Omental fat pad (tissue), 4 donors: ENCODE data around the gene PFDN2. TPM values are rescaled to one million over a fixed set of nuclear protein-coding genes. Genes with fewer than 3 reads are reported as not detected.

Source experiments
- ATAC-seq: fragments of 150-250 bp; one replicate; pipeline ENCODE4 v1.9.1; 2016; ENCODE audit warnings: mild to moderate bottlenecking, moderate library complexity; ENCODE audit not compliant: low FRiP score
- DNase-seq: peaks from one replicate; pipeline ENCODE4 v3.0.0-alpha.2; 2019; ENCODE audit warnings: low spot score
- small RNA-seq: library from RNA; depleted of rRNA; stranded (forward); fragments of <200 nt; gene quantifications from one replicate; pipeline ENCODE3, GENCODE V24; 2016
- total RNA-seq, 4 donors: library from RNA; depleted of rRNA; stranded (reverse); fragments of >200 nt; gene quantifications; one replicate each; pipeline ENCODE4 v1.1.0, GENCODE V29; 2016
- TF ChIP-seq, protein P1 (sequence below), 3 donors: fragments of 450-650 bp; IDR thresholded peaks; one replicate each; pipeline ENCODE4 v1.5.1; 2016 to 2017; ENCODE audit warnings: antibody characterized with exemption in 3 of 3, mild to moderate bottlenecking in 3 of 3, moderate library complexity in 2 of 3

PFDN2 gene
- total RNA-seq, 4 donors from 2014 or later = 30.6 to 90.1 (median 50.0) TPM

GRCh38 chr1:161059293-161059692, 58.5 kb downstream of the PFDN2 start:
- TF ChIP-seq, protein P1, sequence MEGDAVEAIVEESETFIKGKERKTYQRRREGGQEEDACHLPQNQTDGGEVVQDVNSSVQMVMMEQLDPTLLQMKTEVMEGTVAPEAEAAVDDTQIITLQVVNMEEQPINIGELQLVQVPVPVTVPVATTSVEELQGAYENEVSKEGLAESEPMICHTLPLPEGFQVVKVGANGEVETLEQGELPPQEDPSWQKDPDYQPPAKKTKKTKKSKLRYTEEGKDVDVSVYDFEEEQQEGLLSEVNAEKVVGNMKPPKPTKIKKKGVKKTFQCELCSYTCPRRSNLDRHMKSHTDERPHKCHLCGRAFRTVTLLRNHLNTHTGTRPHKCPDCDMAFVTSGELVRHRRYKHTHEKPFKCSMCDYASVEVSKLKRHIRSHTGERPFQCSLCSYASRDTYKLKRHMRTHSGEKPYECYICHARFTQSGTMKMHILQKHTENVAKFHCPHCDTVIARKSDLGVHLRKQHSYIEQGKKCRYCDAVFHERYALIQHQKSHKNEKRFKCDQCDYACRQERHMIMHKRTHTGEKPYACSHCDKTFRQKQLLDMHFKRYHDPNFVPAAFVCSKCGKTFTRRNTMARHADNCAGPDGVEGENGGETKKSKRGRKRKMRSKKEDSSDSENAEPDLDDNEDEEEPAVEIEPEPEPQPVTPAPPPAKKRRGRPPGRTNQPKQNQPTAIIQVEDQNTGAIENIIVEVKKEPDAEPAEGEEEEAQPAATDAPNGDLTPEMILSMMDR (IDR thresholded peaks at IDR 0.05) = no peak
- ATAC-seq (no peak), DNase-seq (no peak)

DNA sequence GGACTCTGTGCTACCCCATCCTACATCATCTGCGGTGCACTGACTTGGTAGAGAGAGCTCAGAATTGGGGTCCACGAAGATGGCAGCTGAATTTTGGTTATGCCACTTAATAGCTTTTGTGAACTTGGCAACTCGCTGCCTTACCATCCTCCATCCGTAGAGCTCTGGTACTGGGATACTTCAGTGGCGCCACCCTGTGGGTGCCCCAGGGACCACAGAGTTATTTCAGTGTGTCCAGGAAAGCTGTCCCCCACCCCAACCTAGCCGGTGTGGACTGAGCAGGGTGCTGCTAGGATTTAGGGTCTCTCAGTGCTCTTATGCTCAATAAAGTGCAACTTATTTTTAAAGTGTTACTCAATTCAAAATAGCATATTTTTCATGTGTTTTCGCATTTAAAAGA, 63.0 kb downstream of the PFDN2 start:
- TF ChIP-seq, protein P1 (IDR thresholded peaks at IDR 0.05) = no peak
- ATAC-seq (no peak), DNase-seq (no peak)

DNA sequence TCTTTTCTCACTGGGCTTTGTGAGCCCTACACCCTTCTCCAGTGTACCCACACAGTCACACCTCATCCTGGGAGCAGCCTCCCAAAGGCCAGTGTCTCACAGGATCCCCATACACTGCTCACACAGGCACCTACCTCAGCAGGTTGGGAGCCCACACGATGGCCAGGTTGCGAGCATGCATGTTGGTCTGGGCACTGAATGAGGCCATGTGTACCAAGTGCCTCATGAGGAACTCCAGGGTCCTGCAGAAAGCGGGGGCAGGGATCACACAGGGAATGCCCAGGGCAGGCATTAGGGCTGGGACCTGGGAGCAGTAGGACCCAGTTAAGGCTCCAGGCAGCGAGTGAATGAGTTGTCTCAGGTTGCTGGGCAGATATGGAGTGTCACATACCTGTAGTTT, 63.6 kb downstream of the PFDN2 start:
- DNase-seq (no peak), ATAC-seq (no peak)

GRCh38 chr1:161052899-161053298, 64.9 kb downstream of the PFDN2 start:
- TF ChIP-seq, protein P1 (IDR thresholded peaks at IDR 0.05) = no peak
- ATAC-seq = no peak
- DNase-seq = no peak

More for the DNA sequence above, 63.6 kb downstream of the PFDN2 start:
- TF ChIP-seq, protein P1 (IDR thresholded peaks at IDR 0.05) = no peak

- no peak for DNase-seq
Observed at GRCh38 chr1:161051219-161051618, 66.6 kb downstream of the PFDN2 start.

More at GRCh38 chr1:161051219-161051618, 66.6 kb downstream of the PFDN2 start:
- no peak for ATAC-seq
- TF ChIP-seq, protein P1 (IDR thresholded peaks at IDR 0.05) = no peak

Small RNA genes lying within 50 kb of the gene (small RNA-seq; reads per million reads assigned to genes)
- gene RF01225 = not detected

Other genes with a start within 250 kb of the PFDN2 start
- gene ITLN1, start 232.9 kb downstream of the PFDN2 start, total RNA-seq = 1,000 to 10,000 TPM in 3 of 4 donors, 100 to 1,000 TPM in 1; 105 to 7,953 (median 2,405) TPM
- 10 to 100 TPM in 2 of 4 donors, 1 to 10 TPM in 1, not detected in 1; 6.4 to 58.9 (median 30.3) TPM for gene ITLN2, start 163.2 kb downstream of the PFDN2 start, total RNA-seq
- gene F11R, start 96.9 kb downstream of the PFDN2 start, total RNA-seq = 10 to 100 TPM; 31.7 to 52.8 (median 44.4) TPM
- 10 to 100 TPM; 26.0 to 43.1 (median 30.5) TPM for gene TSTD1, start 79.1 kb downstream of the PFDN2 start, total RNA-seq
- 10 to 100 TPM; 44.8 to 87.5 (median 61.4) TPM for gene USF1, start 72.1 kb downstream of the PFDN2 start, total RNA-seq
- 10 to 100 TPM in 3 of 4 donors, 1 to 10 TPM in 1; 9.8 to 32.3 (median 24.7) TPM for gene ARHGAP30, start 48.1 kb downstream of the PFDN2 start, total RNA-seq
- under 1 TPM in 1 of 4 donors, not detected in 3; 0.72 TPM for gene NECTIN4, start 28.5 kb downstream of the PFDN2 start, total RNA-seq
- gene KLHDC9, start 19.7 kb downstream of the PFDN2 start, total RNA-seq = 1 to 10 TPM in 2 of 4 donors, under 1 TPM in 1, not detected in 1; 0.60 to 2.2 (median 1.5) TPM
- 100 to 1,000 TPM in 1 of 4 donors, 10 to 100 TPM in 3; 28.1 to 122 (median 33.4) TPM for gene NIT1, start 68 bp upstream of the PFDN2 start, total RNA-seq
- gene DEDD, start 14.6 kb upstream of the PFDN2 start, total RNA-seq = 10 to 100 TPM; 32.0 to 54.8 (median 43.1) TPM
- gene UFC1, start 35.9 kb upstream of the PFDN2 start, total RNA-seq = 10 to 100 TPM; 73.6 to 96.7 (median 78.4) TPM
- 10 to 100 TPM in 3 of 4 donors, 1 to 10 TPM in 1; 7.8 to 19.5 (median 12.7) TPM for gene USP21, start 41.5 kb upstream of the PFDN2 start, total RNA-seq
- gene PPOX, start 48.4 kb upstream of the PFDN2 start, total RNA-seq = 10 to 100 TPM; 12.5 to 28.4 (median 13.8) TPM
- 10 to 100 TPM; 20.6 to 50.7 (median 37.1) TPM for gene B4GALT3, start 59.5 kb upstream of the PFDN2 start, total RNA-seq
- 100 to 1,000 TPM in 2 of 4 donors, 10 to 100 TPM in 2; 38.5 to 238 (median 121) TPM for gene ADAMTS4, start 81.0 kb upstream of the PFDN2 start, total RNA-seq
- gene NDUFS2, start 84.3 kb upstream of the PFDN2 start, total RNA-seq = 100 to 1,000 TPM in 3 of 4 donors, 10 to 100 TPM in 1; 89.4 to 136 (median 122) TPM
- 100 to 1,000 TPM in 3 of 4 donors, 10 to 100 TPM in 1; 96.3 to 346 (median 179) TPM for gene FCER1G, start 97.3 kb upstream of the PFDN2 start, total RNA-seq
- gene APOA2, start 105.6 kb upstream of the PFDN2 start, total RNA-seq = not detected
- gene TOMM40L, start 108.0 kb upstream of the PFDN2 start, total RNA-seq = 10 to 100 TPM in 3 of 4 donors, 1 to 10 TPM in 1; 9.6 to 15.4 (median 13.4) TPM
- gene NR1I3, start 120.2 kb upstream of the PFDN2 start, total RNA-seq = not detected
- under 1 TPM in 2 of 4 donors, not detected in 2; 0.56 to 0.63 TPM for gene PCP4L1, start 140.7 kb upstream of the PFDN2 start, total RNA-seq
- 1 to 10 TPM; 1.8 to 9.0 (median 4.2) TPM for gene MPZ, start 191.9 kb upstream of the PFDN2 start, total RNA-seq
- gene SDHC, start 196.3 kb upstream of the PFDN2 start, total RNA-seq = 10 to 100 TPM; 22.9 to 66.3 (median 49.3) TPM
- not detected for gene CFAP126, start 249.8 kb upstream of the PFDN2 start, total RNA-seq